NCI-H2171 (cell line): ENCODE results near the gene STK24.

Experiments used
- DNase-seq: peaks from one replicate; lab custom pipeline; 2025; lab: John Stamatoyannopoulos, UW

STK24 gene

DNA sequence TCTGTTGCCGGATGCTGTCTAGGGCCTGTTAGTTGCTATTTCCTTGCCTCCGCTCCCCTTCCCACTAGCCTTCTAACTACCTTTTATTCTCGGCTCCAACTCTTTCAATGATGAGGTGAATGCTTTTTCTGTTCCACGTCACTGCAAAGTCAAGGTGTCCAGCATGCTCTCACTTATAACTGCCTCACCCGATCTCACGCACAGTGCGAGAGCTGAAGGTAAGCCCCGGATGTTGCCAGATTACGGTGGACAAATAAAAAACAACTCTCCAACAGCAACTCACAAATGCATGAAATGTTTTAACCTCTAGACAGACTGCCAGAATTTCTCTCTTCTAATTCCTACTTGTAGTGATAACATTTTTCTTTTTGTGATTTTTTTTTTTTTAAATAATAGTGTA lies 169.9 kb downstream of the STK24 start:
- no peak for DNase-seq

DNA sequence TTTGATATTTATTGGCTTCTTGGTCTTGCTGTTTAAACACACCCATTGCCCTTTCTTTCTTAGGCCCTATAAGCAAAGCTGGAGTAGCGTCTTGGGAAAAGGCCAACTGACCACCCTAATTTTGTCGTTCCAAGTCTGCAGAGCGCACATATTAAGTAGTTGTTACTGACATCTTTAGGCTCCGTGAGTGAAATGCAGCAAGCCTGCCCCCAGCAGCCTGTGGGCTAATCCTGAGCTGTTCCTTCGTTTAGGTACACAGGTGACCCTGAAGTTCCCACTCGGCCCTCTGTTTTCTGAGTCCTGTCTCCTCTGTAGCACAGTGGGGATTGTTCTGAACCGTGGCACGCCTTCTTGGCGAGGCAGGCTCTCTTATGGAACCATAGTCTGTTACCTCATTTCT lies 170.5 kb downstream of the STK24 start:
- no peak for DNase-seq

DNA sequence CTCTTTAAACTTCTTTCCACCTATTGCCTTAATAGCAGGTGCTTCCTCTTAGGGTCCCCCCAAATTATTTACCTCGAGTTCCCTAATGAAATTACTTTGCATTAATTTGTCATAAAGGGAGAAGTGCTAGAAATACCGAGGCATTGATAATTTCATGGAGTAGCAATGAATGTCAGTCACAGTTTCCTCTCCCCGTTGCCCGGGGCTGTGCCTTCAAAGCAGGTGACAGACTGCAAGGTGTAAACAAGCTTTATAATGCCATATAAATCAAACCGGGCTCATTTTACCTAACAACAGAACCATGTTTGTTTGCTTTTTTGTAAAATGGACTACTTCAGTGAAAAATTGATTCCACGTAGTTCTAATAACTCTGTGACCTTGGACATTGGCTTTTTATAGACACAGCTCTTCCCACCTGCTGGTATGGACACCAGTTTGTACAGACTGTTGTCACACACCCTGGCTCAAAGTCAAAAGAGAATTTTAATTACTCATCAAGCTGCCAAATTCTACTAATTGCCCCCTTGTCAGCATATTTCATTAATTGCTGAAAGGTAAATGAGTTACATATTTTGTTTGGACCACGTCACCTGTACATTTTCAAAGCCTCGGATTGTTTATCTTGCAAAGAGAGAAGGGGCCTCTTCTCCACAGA lies 171.1 kb downstream of the STK24 start:
- DNase-seq, result no peak

DNA sequence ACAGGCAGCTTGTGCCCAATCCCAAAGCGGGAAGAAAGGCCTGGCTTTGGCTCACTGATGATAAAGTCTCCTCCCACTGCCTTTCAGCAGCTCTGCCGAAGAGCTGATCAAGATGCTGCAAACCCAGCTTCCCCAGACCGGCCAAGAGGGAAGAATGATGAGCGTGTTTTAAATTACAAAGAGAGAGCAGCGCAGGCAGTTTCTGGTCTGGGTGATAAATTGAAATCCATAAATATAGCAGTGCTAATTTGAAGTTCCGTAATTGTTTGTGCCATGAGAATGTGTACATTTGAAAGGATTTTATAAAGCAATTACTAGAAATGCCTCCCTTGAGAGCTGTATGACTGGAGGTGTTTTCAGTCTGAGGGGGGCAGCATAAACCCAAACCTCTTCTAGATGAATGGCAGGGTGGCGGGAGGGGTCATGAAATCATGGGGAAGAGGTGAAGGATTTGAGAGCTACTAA lies 171.8 kb downstream of the STK24 start:
- DNase-seq, result no peak

DNA sequence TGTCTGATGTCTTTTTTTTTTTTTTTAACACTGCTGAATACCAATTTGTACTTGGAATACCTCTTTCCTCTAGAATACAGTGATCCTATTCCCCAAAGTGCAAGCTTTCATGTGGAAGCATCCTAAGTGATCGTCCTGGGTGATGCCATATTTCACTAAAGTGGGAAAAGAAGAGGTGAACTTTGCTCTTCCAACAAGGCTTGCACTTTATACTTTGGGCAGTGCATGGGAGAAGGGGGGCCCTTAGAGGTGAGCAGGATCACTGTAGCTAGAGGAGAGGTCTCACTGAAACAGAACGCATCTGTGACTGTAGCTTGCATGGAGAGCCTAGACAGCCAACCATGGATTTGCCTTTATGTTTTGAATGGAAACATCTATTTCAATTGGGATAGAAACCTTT lies 173.8 kb downstream of the STK24 start:
- DNase-seq, result no peak

DNA sequence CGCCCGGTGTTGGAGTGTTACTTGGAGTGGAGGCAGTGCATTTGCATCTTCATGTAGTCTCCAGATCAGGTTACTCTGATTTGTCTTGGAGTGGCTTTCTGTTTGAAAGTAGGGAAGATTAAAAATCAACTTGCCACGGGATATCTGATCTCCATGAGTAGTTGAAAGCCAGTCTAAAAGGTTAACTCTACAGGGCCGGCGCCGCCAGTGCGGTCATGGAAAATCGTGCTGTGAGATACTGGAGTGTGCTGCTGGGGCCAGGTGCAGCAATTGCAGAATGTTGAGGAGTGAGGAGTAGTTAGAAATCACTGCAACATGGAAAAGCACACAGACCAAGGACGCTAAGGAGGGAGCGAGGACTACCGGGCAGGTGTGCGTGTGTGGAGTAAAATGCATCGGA lies 175.0 kb downstream of the STK24 start:
- DNase-seq, result no peak

DNA sequence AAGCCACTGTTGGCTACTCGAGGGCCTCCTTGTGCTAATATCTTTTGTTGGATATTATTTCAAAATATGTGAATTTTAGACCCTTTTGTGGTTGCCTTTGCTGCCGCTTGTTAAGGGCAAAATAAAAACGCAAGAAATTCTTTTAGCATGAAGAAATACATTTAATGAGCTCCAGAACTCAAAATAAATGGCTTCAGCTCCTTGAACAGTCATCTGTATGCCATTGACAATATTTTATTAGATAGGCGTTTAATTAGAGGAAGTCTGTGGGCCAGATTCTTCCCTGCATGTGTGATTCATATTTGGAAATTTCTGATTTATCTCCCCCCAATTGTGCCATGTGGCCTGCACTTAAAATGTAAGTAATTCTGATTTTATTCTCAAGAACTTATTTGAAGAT lies 177.2 kb downstream of the STK24 start:
- no peak for DNase-seq

DNA sequence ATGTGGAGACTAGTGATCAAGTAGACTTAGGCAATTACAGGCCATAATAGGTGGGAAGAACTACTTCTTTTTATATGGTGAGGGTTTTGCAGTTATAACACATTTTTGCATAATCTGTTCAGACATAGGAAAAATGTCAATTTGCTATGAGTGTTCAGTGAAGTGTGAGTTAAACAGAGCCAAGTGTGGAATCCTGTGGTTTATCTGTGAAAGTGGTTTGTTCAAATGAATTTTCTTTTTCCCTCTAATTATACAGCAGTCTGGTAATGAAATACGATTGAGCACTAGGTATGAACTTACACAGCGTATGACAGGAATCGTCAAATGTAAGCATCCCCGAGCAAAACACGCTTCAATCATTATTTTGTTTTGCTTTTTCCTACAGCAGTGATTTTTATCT lies 178.3 kb downstream of the STK24 start:
- no peak for DNase-seq

DNA sequence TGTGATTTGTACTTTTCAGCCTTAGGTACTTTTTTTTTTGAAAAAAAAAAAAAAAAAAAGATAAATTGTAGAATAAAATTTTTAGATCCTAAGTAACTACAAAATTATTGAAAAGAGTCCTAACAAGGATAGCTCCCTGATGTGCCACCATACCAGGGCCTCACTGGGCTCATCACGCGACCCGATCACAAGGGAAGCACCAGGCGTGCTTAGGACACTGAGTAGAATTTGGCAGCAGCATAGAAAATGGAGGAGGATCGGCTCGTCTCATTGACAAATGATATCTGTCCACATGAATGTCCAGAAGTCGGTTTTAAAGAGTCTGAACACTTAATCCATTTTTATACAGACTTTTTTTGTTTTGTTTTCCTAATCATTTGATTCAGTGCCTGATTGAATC lies 179.0 kb downstream of the STK24 start:
- no peak for DNase-seq

DNA sequence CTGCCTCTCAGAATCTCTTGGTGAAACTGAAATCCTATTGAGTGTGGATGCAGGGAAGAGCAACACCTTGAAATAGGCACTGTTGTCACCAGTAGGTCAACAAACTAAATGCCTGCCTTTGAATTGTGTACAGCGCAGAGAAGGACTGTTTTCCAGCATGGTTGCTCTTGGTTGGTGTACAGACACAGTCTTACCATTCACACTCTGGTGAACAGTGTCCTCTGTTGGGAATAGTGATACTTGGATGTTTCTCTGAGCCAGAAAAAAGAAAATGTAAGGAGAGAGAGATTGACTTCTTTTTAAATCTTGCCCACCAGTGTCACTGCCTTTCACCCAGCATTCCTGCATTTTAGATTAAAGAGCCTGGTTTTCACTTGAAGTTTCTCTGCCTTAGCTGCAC lies 179.7 kb downstream of the STK24 start:
- no peak for DNase-seq

DNA sequence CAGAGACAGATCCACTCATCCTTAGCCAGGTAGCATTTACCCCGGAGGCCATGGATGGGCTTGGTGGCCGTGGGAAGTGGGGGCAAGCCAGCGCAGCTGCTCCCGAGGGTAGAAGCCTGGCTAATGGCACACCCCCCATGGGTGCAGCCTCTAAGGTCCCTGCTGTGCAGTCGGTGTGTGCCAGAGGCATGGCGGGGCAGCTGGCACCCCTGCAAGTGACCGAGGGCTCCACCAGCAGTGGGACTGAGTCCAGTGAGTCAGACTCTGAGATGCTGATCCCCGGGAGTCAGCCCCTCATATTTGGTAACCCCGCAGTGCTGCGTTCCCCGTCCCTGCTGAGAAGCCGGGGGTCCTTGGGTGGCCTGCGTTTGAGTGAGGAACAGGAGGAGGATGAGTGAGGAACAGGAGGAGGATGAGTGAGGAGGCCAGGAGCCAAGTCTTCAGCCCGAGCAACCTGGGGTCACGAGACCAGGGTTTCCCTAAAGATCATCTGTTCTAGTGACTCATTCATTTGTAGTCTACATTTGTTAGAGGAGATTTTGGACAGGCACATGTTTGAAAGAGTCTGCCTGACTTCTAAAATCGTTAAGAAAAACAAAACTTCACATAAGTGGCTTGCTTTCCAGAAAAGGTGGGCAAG lies 180.7 kb downstream of the STK24 start:
- no peak for DNase-seq
